ENCODE data around the gene SDS. TPM values are rescaled to one million over a fixed set of nuclear protein-coding genes. Genes with fewer than 3 reads are reported as not detected.

The SDS gene
- total and polyA plus RNA-seq, 2 donors (not counting 1 experiment from before 2014, with no cell fraction given): 0.09 TPM; not detected in 1

DNA sequence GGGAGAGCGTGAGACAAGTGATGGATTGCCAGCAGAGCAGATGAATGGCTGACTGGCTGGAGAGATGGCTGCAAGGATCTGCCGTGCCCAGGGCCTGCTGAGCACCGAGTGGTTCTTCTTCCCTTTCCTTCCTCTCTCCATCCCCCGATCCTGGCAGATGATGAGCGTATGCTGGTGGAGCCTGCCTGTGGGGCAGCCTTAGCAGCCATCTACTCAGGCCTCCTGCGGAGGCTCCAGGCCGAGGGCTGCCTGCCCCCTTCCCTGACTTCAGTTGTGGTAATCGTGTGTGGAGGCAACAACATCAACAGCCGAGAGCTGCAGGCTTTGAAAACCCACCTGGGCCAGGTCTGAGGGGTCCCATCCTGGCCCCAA is 34.0 kb upstream of the SDS start:
- Mint-ChIP-seq H3K27ac (no peak overlapping the region), H3K4me3 (no peak overlapping the region), H3K27me3 (peaks cover 10% of the 10 kb centered on the region), H3K9me3 (ENCODE audit: insufficient read depth) (no peaks in the 10 kb centered on the region), H3K4me1 (no peaks in the 10 kb centered on the region)
- TF ChIP-seq, protein P1, sequence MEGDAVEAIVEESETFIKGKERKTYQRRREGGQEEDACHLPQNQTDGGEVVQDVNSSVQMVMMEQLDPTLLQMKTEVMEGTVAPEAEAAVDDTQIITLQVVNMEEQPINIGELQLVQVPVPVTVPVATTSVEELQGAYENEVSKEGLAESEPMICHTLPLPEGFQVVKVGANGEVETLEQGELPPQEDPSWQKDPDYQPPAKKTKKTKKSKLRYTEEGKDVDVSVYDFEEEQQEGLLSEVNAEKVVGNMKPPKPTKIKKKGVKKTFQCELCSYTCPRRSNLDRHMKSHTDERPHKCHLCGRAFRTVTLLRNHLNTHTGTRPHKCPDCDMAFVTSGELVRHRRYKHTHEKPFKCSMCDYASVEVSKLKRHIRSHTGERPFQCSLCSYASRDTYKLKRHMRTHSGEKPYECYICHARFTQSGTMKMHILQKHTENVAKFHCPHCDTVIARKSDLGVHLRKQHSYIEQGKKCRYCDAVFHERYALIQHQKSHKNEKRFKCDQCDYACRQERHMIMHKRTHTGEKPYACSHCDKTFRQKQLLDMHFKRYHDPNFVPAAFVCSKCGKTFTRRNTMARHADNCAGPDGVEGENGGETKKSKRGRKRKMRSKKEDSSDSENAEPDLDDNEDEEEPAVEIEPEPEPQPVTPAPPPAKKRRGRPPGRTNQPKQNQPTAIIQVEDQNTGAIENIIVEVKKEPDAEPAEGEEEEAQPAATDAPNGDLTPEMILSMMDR (IDR thresholded peaks at IDR 0.05): no peak
- no peak for TF ChIP-seq EZH2 (IDR thresholded peaks at IDR 0.05; ENCODE audit: borderline replicate concordance, insufficient read depth, low read depth, low read length, poor library complexity, severe bottlenecking)
- Histone ChIP-seq H2AFZ (ENCODE audit: insufficient read depth, low read depth, low read length, poor library complexity, severe bottlenecking) (no peak overlapping the region), H3K36me3 (replicated peaks in 1 of 2; ENCODE audit: control extremely low read depth in 1 of 2, control insufficient read depth in 1 of 2, extremely low read depth in 1 of 2, insufficient read depth in 2 of 2, low read length in 1 of 2) (no peaks in the 10 kb centered on the region), H3K27me3 (replicated peaks in 1 of 4; ENCODE audit: control extremely low read depth in 1 of 4, control insufficient read depth in 3 of 4, insufficient read depth in 4 of 4, low read length in 3 of 4) (peaks cover 0 to 14% (median 7%) of the 10 kb centered on the region in 4 experiments), H3K4me1 (ENCODE audit: control insufficient read depth in 2 of 2, insufficient read depth in 2 of 2, low read length in 2 of 2) (no peaks in the 10 kb centered on the region), H3K9me3 (ENCODE audit: control extremely low read depth in 1 of 3, control insufficient read depth in 2 of 3, insufficient read depth in 1 of 3, low read length in 2 of 3) (no peaks in the 10 kb centered on the region), H3K79me2 (ENCODE audit: control insufficient read depth, insufficient read depth, low read length) (no peaks in the 10 kb centered on the region), H3K27ac (ENCODE audit: low read length in 2 of 2) (no peak overlapping the region), H3K4me2 (replicated peaks; ENCODE audit: low read depth, low read length, poor library complexity, severe bottlenecking) (no peak overlapping the region), H3K4me3 (ENCODE audit: control extremely low read depth in 1 of 5, extremely low read depth in 1 of 5, insufficient read depth in 1 of 5, low read depth in 2 of 5, low read length in 4 of 5) (no peak overlapping the region), H4K20me1 (ENCODE audit: control insufficient read depth, insufficient read depth, low read length, poor library complexity, severe bottlenecking) (no peaks in the 10 kb centered on the region), H3K9ac (ENCODE audit: low read length) (no peak overlapping the region)
- POLR2A ChIA-PET: no interaction called here
- DNase-seq (no peak), ATAC-seq (ENCODE audit: low read depth) (no peak)
- CTCF ChIA-PET: no interaction called here
- intact Hi-C loops (cut with micrococcal nuclease): no loop called here
- 91% methylated on average over 8 of the region's 9 CpGs for WGBS (ENCODE audit: insufficient coverage)

DNA sequence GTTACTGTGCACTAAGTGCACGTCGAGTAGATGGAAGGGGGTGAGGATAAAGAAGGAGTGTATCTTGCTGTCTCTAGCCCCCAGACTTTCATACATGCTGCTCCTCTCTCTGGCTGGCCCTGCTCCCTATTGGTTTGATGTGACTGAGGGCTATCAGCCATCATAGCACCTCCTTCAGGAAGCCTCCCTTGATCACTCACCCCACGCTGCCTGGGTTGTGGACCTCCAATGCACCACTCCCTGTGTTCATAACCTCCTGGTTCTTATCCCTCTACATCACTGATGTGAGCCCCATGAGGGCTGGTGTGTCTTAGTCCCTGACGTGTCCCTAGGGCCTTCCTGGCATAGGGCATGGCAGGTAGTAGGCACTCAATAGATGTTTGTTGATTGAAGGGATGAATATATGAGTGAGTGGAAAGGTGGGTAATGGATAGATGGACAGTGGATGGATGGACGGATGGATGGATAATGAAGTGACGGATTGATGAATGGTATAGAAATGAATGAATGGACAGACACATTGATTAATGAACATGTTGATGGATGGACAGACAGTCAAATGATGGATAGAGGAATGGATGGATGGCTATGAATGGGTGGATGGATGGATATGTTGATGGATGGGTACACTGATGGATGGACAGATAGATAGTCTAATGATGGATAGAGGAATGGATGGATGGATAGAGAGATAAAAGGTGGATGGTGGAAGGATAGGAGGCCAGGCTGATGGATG is 33.5 kb upstream of the SDS start:
- Histone ChIP-seq H3K4me3 (ENCODE audit: control extremely low read depth in 1 of 5, extremely low read depth in 1 of 5, insufficient read depth in 1 of 5, low read depth in 2 of 5, low read length in 4 of 5) (no peak overlapping the region), H3K79me2 (ENCODE audit: control insufficient read depth, insufficient read depth, low read length) (no peaks in the 10 kb centered on the region), H3K4me1 (ENCODE audit: control insufficient read depth in 2 of 2, insufficient read depth in 2 of 2, low read length in 2 of 2) (no peaks in the 10 kb centered on the region), H3K9ac (ENCODE audit: low read length) (no peak overlapping the region), H2AFZ (ENCODE audit: insufficient read depth, low read depth, low read length, poor library complexity, severe bottlenecking) (no peak overlapping the region), H3K27ac (ENCODE audit: low read length in 2 of 2) (no peak overlapping the region), H3K36me3 (replicated peaks in 1 of 2; ENCODE audit: control extremely low read depth in 1 of 2, control insufficient read depth in 1 of 2, extremely low read depth in 1 of 2, insufficient read depth in 2 of 2, low read length in 1 of 2) (no peaks in the 10 kb centered on the region), H3K9me3 (ENCODE audit: control extremely low read depth in 1 of 3, control insufficient read depth in 2 of 3, insufficient read depth in 1 of 3, low read length in 2 of 3) (no peaks in the 10 kb centered on the region), H4K20me1 (ENCODE audit: control insufficient read depth, insufficient read depth, low read length, poor library complexity, severe bottlenecking) (no peaks in the 10 kb centered on the region), H3K4me2 (replicated peaks; ENCODE audit: low read depth, low read length, poor library complexity, severe bottlenecking) (no peak overlapping the region), H3K27me3 (replicated peaks in 1 of 4; ENCODE audit: control extremely low read depth in 1 of 4, control insufficient read depth in 3 of 4, insufficient read depth in 4 of 4, low read length in 3 of 4) (peaks cover 0 to 14% (median 7%) of the 10 kb centered on the region in 4 experiments)
- CTCF ChIA-PET: no interaction called here
- Mint-ChIP-seq H3K27ac (no peak overlapping the region), H3K4me3 (no peak overlapping the region), H3K4me1 (no peaks in the 10 kb centered on the region), H3K9me3 (ENCODE audit: insufficient read depth) (no peaks in the 10 kb centered on the region), H3K27me3 (peaks cover 12% of the 10 kb centered on the region)
- POLR2A ChIA-PET: no interaction called here
- intact Hi-C loops (cut with micrococcal nuclease): no loop called here
- no peak for TF ChIP-seq EZH2 (IDR thresholded peaks at IDR 0.05; ENCODE audit: borderline replicate concordance, insufficient read depth, low read depth, low read length, poor library complexity, severe bottlenecking)
- TF ChIP-seq, protein P1 (IDR thresholded peaks at IDR 0.05): no peak
- no peak for ATAC-seq (ENCODE audit: low read depth)
- no peak for DNase-seq
- 89% methylated on average over 4 of the region's 6 CpGs for WGBS (ENCODE audit: insufficient coverage)

All from B cell (primary cell).